ENCODE results near the gene RBMS3.

Gene RBMS3

GRCh38 chr3:29565236-29565635 lies 284.4 kb downstream of the RBMS3 start:
- in situ Hi-C loops (cut with MboI; ENCODE audit: low pct_unique_long_range_greater_than_20kb, low sequenced_read_pairs, unreplicated experiment): no loop called here
- no peak for DNase-seq (ENCODE audit: low spot score)
- TF ChIP-seq CTCF (IDR thresholded peaks at IDR 0.05; ENCODE audit: extremely low read depth, insufficient read depth, missing control alignments): no peak

- in situ Hi-C loops (cut with MboI; ENCODE audit: low pct_unique_long_range_greater_than_20kb, low sequenced_read_pairs, unreplicated experiment): no loop called here
- DNase-seq (ENCODE audit: low spot score): no peak
- TF ChIP-seq CTCF (IDR thresholded peaks at IDR 0.05; ENCODE audit: extremely low read depth, insufficient read depth, missing control alignments): no peak
Measured at GRCh38 chr3:29567501-29567900, 286.6 kb downstream of the RBMS3 start.

- TF ChIP-seq CTCF (IDR thresholded peaks at IDR 0.05; ENCODE audit: extremely low read depth, insufficient read depth, missing control alignments): no peak
- in situ Hi-C loops (cut with MboI; ENCODE audit: low pct_unique_long_range_greater_than_20kb, low sequenced_read_pairs, unreplicated experiment): no loop called here
- no peak for DNase-seq (ENCODE audit: low spot score)
Measured at GRCh38 chr3:29568355-29568754, 287.5 kb downstream of the RBMS3 start.

- no peak for TF ChIP-seq CTCF (IDR thresholded peaks at IDR 0.05; ENCODE audit: extremely low read depth, insufficient read depth, missing control alignments)
- in situ Hi-C loops (cut with MboI; ENCODE audit: low pct_unique_long_range_greater_than_20kb, low sequenced_read_pairs, unreplicated experiment): no loop called here
- DNase-seq (ENCODE audit: low spot score): no peak
Measured at GRCh38 chr3:29576181-29576580, 295.3 kb downstream of the RBMS3 start.

- DNase-seq (ENCODE audit: low spot score): no peak
- in situ Hi-C loops (cut with MboI; ENCODE audit: low pct_unique_long_range_greater_than_20kb, low sequenced_read_pairs, unreplicated experiment): no loop called here
- TF ChIP-seq CTCF (IDR thresholded peaks at IDR 0.05; ENCODE audit: extremely low read depth, insufficient read depth, missing control alignments): no peak
Measured at GRCh38 chr3:29576675-29577074, 295.8 kb downstream of the RBMS3 start.

- DNase-seq (ENCODE audit: low spot score): no peak
- no peak for TF ChIP-seq CTCF (IDR thresholded peaks at IDR 0.05; ENCODE audit: extremely low read depth, insufficient read depth, missing control alignments)
- in situ Hi-C loops (cut with MboI; ENCODE audit: low pct_unique_long_range_greater_than_20kb, low sequenced_read_pairs, unreplicated experiment): no loop called here
Measured at GRCh38 chr3:29577250-29577649, 296.4 kb downstream of the RBMS3 start.

- no peak for TF ChIP-seq CTCF (IDR thresholded peaks at IDR 0.05; ENCODE audit: extremely low read depth, insufficient read depth, missing control alignments)
- no peak for DNase-seq (ENCODE audit: low spot score)
- in situ Hi-C loops (cut with MboI; ENCODE audit: low pct_unique_long_range_greater_than_20kb, low sequenced_read_pairs, unreplicated experiment): no loop called here
Measured at GRCh38 chr3:29581311-29581710, 300.4 kb downstream of the RBMS3 start.
